HepG2 (cell line): ENCODE results near the gene RUFY2.

ENCODE experiments used
- CBFB ChIP-seq: sonication (generic); formaldehyde crosslinking; IDR thresholded peaks from 2 replicates; pipeline ENCODE4 v1.4.0; 2020; ENCODE audit warnings: missing genetic modification reagents
- CEBPB ChIP-seq: IDR thresholded peaks from 2 replicates; pipeline ENCODE4 v1.6.1; 2011; ENCODE audit warnings: low read depth, low read length, improper control_type of control experiment, borderline replicate concordance
- JUN ChIP-seq: sonication (generic); formaldehyde crosslinking; IDR thresholded peaks from 2 replicates; pipeline ENCODE4 v1.4.0; 2020; ENCODE audit warnings: mild to moderate bottlenecking, missing genetic modification reagents
- SMAD3 ChIP-seq: sonication (generic); formaldehyde crosslinking; IDR thresholded peaks from 2 replicates; pipeline ENCODE4 v1.4.0; 2020; ENCODE audit warnings: missing genetic modification reagents
- STAT5B ChIP-seq: sonication (generic); formaldehyde crosslinking; IDR thresholded peaks from 2 replicates; pipeline ENCODE4 v1.4.0; 2020; ENCODE audit warnings: missing genetic modification reagents
- ZNF674 ChIP-seq: sonication (generic); formaldehyde crosslinking; IDR thresholded peaks from 2 replicates; pipeline ENCODE4 v1.5.0; 2020; ENCODE audit warnings: low read depth, mild to moderate bottlenecking, missing genetic modification reagents
- TF ChIP-seq, protein P1 (sequence below): sonication (generic); formaldehyde crosslinking; IDR thresholded peaks from 2 replicates; pipeline ENCODE4 v1.5.0; 2020; ENCODE audit warnings: mild to moderate bottlenecking, missing genetic modification reagents, moderate library complexity
- TF ChIP-seq, protein P2 (sequence below): sonication (generic); formaldehyde crosslinking; IDR thresholded peaks from 2 replicates; pipeline ENCODE4 v1.4.0; 2020; ENCODE audit warnings: missing genetic modification reagents, mild to moderate bottlenecking, borderline replicate concordance

DNA sequence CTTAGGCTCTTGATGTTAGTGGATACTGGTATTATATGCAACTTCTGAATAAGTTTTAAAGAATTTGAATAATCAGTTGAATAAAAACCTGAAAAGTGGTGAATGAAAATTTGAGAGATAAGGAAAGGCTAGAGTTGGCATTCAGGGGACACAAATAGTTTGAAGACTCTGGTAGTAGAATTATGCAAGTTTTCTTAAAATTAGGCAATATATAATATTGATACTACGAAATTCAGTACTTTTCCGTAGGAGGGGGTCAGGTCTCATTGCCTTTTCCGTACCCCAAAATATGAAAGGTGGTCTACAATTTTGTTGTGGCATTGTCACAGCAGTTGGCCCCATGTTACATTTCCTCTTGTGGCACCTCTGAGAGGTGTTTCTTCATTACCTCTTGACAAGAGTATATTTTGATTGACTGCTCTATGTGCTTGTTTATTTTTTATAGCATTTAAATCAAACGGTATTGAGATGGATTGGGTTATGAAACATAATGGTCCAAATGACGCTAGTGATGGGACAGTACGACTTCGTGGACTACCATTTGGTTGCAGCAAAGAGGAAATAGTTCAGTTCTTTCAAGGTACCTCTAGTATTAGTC, 70.2 kb downstream of the RUFY2 start:
- TF ChIP-seq CEBPB = no peak
- TF ChIP-seq, protein P1, sequence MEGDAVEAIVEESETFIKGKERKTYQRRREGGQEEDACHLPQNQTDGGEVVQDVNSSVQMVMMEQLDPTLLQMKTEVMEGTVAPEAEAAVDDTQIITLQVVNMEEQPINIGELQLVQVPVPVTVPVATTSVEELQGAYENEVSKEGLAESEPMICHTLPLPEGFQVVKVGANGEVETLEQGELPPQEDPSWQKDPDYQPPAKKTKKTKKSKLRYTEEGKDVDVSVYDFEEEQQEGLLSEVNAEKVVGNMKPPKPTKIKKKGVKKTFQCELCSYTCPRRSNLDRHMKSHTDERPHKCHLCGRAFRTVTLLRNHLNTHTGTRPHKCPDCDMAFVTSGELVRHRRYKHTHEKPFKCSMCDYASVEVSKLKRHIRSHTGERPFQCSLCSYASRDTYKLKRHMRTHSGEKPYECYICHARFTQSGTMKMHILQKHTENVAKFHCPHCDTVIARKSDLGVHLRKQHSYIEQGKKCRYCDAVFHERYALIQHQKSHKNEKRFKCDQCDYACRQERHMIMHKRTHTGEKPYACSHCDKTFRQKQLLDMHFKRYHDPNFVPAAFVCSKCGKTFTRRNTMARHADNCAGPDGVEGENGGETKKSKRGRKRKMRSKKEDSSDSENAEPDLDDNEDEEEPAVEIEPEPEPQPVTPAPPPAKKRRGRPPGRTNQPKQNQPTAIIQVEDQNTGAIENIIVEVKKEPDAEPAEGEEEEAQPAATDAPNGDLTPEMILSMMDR (CRISPR knock-in tag) = no peak
- no peak for TF ChIP-seq STAT5B
- TF ChIP-seq, protein P2, sequence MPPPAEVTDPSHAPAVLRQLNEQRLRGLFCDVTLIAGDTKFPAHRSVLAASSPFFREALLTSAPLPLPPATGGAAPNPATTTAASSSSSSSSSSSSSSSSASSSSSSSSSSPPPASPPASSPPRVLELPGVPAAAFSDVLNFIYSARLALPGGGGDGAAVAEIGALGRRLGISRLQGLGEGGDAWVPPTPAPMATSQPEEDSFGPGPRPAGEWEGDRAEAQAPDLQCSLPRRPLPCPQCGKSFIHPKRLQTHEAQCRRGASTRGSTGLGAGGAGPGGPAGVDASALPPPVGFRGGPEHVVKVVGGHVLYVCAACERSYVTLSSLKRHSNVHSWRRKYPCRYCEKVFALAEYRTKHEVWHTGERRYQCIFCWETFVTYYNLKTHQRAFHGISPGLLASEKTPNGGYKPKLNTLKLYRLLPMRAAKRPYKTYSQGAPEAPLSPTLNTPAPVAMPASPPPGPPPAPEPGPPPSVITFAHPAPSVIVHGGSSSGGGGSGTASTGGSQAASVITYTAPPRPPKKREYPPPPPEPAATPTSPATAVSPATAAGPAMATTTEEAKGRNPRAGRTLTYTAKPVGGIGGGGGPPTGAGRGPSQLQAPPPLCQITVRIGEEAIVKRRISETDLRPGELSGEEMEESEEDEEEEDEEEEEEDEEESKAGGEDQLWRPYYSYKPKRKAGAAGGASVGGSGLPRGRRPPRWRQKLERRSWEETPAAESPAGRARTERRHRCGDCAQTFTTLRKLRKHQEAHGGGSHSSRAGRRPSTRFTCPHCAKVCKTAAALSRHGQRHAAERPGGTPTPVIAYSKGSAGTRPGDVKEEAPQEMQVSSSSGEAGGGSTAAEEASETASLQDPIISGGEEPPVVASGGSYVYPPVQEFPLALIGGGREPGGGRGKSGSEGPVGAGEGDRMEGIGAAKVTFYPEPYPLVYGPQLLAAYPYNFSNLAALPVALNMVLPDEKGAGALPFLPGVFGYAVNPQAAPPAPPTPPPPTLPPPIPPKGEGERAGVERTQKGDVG (CRISPR knock-in tag) = no peak
- TF ChIP-seq ZNF674 (CRISPR knock-in tag) = no peak
- no peak for TF ChIP-seq CBFB (CRISPR knock-in tag)
- TF ChIP-seq SMAD3 (CRISPR knock-in tag) = no peak
- TF ChIP-seq JUN (CRISPR knock-in tag) = no peak
